HepG2 (cell line): Measurements from ENCODE around the gene PTMA. TPM values are rescaled to one million over a fixed set of nuclear protein-coding genes. Genes with fewer than 3 reads are reported as not detected.

Experiments used
- BCL6 ChIP-seq: IDR thresholded peaks from 2 replicates; pipeline ENCODE4 v1.6.1; 2016; ENCODE audit warnings: missing genetic modification reagents, missing compliant biosample characterization
- BRCA1 ChIP-seq: sonication (generic); formaldehyde crosslinking; IDR thresholded peaks from 2 replicates; pipeline ENCODE4 v1.4.0; 2020; ENCODE audit warnings: missing genetic modification reagents
- CBX1 ChIP-seq: IDR thresholded peaks from one replicate; pipeline ENCODE4 v1.6.1; 2016; ENCODE audit warnings: antibody characterized with exemption, low read depth
- DR1 ChIP-seq: sonication (generic); formaldehyde crosslinking; IDR thresholded peaks from 2 replicates; pipeline ENCODE4 v1.8.0; 2021; ENCODE audit warnings: mild to moderate bottlenecking, missing genetic modification reagents, inconsistent platforms
- HHEX ChIP-seq: IDR thresholded peaks from 2 replicates; pipeline ENCODE4 v1.6.1; 2016; ENCODE audit warnings: control low read depth
- HOXD1 ChIP-seq: sonication (generic); formaldehyde crosslinking; IDR thresholded peaks from 2 replicates; pipeline ENCODE4 v1.5.0; 2020; ENCODE audit warnings: missing genetic modification reagents
- NFRKB ChIP-seq: fragments of 450-650 bp; IDR thresholded peaks from 2 replicates; pipeline ENCODE4 v1.6.1; 2017
- SMC3 ChIP-seq: IDR thresholded peaks from 2 replicates; pipeline ENCODE4 v1.6.1; 2011; ENCODE audit warnings: low read length, improper control_type of control experiment
- ZNF101 ChIP-seq: sonication (generic); formaldehyde crosslinking; IDR thresholded peaks from 2 replicates; pipeline ENCODE4 v1.4.0; 2020; ENCODE audit warnings: mild to moderate bottlenecking, low read depth, missing genetic modification reagents, borderline replicate concordance
- ZNF225 ChIP-seq: sonication (generic); formaldehyde crosslinking; IDR thresholded peaks from 2 replicates; pipeline ENCODE4 v1.4.0; 2020; ENCODE audit warnings: mild to moderate bottlenecking, missing genetic modification reagents
- ZNF333 ChIP-seq: sonication (generic); formaldehyde crosslinking; IDR thresholded peaks from 2 replicates; pipeline ENCODE4 v1.4.0; 2020; ENCODE audit warnings: mild to moderate bottlenecking, missing genetic modification reagents, borderline replicate concordance
- ZNF335 ChIP-seq: sonication (generic); formaldehyde crosslinking; IDR thresholded peaks from 2 replicates; pipeline ENCODE4 v1.4.0; 2020; ENCODE audit warnings: missing genetic modification reagents
- ZNF432 ChIP-seq: sonication (generic); formaldehyde crosslinking; IDR thresholded peaks from 2 replicates; pipeline ENCODE4 v1.5.0; 2020; ENCODE audit warnings: missing genetic modification reagents, mild to moderate bottlenecking, borderline replicate concordance
- ZNF674 ChIP-seq: sonication (generic); formaldehyde crosslinking; IDR thresholded peaks from 2 replicates; pipeline ENCODE4 v1.5.0; 2020; ENCODE audit warnings: low read depth, mild to moderate bottlenecking, missing genetic modification reagents
- ZNF724P ChIP-seq: sonication (generic); formaldehyde crosslinking; IDR thresholded peaks from 2 replicates; pipeline ENCODE4 v1.8.0; 2022; ENCODE audit warnings: missing genetic modification reagents, borderline replicate concordance
- ZNF749 ChIP-seq: sonication (generic); formaldehyde crosslinking; IDR thresholded peaks from 2 replicates; pipeline ENCODE4 v1.8.0; 2022; ENCODE audit warnings: mild to moderate bottlenecking, missing genetic modification reagents, moderate library complexity, borderline replicate concordance
- ZZZ3 ChIP-seq: sonication (generic); formaldehyde crosslinking; IDR thresholded peaks from 2 replicates; pipeline ENCODE4 v1.4.0; 2020; ENCODE audit warnings: missing genetic modification reagents, mild to moderate bottlenecking, borderline replicate concordance
- polyA plus RNA-seq, 8 experiments: library from polyadenylated mRNA; depleted of rRNA in 3 of 8; stranded (reverse) in 7 of 8; unstranded in 1 of 8; fragments of >200 nt; fragmentation: Illumina TruSeq in 4 of 8; extraction: Trizol in 4 of 8; gene quantifications; 2 replicates each; pipeline versions ENCODE4 v1.2.1 to v1.2.3, GENCODE V29; 2011 to 2016; ENCODE audit warnings: low read depth in 4 of 8, missing spikeins in 1 of 8, mixed read lengths in 1 of 8; ENCODE audit not compliant: insufficient read depth in 1 of 8
- total RNA-seq, 5 experiments: library from RNA; depleted of rRNA; stranded (reverse); fragments of >200 nt; fragmentation: Illumina TruSeq; extraction: Trizol; gene quantifications; 2 replicates each; pipeline ENCODE4 v1.2.3, GENCODE V29; 2016; ENCODE audit warnings: low read depth in 1 of 5
- TF ChIP-seq, protein P1 (sequence below): IDR thresholded peaks from 2 replicates; pipeline ENCODE4 v1.4.0; 2020; ENCODE audit warnings: mild to moderate bottlenecking, missing genetic modification reagents
- TF ChIP-seq, protein P2 (sequence below): sonication (generic); formaldehyde crosslinking; IDR thresholded peaks from 2 replicates; pipeline ENCODE4 v1.5.0; 2020; ENCODE audit warnings: mild to moderate bottlenecking, missing genetic modification reagents, borderline replicate concordance
- TF ChIP-seq, protein P3 (sequence below): sonication (generic); formaldehyde crosslinking; IDR thresholded peaks from 2 replicates; pipeline ENCODE4 v1.5.0; 2020; ENCODE audit warnings: mild to moderate bottlenecking, low read depth, missing genetic modification reagents, borderline replicate concordance
- TF ChIP-seq, protein P4 (sequence below): sonication (generic); formaldehyde crosslinking; IDR thresholded peaks from 2 replicates; pipeline ENCODE4 v1.5.1; 2020; ENCODE audit warnings: missing genetic modification reagents, mild to moderate bottlenecking, borderline replicate concordance

PTMA gene
- total and polyA plus RNA-seq, 2 of the 13 experiments (the other 11 are each of a cell fraction or from before 2014, with no cell fraction given) = 190 to 1,086 TPM

DNA sequence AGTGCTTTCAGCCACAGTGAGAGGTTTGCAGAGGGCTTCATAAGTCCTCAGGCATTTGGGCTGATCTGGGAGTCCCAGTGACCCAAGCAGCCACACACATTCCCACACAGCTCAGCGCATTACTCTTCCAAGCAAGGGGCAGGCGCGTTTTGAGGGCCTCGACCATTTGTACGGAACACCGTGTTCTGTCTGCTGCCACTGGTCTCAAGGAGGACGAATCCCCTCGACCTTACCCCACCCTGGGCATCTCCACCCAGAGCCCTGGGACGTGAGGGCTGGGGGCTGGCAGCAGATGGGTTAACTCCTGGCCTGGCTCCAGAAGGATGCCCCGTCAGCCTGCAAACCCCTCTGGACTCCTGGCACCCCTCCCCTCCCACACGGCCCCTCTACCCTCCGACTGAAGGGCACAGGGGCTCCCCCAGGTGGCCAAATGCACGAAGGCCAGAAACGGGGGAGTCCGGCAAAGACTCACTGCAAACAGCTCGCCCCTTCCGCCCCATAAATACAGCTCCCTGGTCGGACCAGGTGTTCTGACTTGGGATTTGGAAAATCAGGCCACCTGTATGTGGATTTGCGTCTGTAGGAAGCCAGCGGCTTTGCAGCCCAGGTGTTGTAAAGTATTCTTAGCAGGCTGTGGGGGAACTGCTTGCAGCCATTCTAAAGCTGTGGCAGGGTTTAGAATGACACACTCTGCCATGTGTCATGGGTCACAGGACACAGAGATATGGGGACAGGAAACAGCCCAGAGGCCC is 33.6 kb upstream of the PTMA start (continued):
- TF ChIP-seq, protein P1, sequence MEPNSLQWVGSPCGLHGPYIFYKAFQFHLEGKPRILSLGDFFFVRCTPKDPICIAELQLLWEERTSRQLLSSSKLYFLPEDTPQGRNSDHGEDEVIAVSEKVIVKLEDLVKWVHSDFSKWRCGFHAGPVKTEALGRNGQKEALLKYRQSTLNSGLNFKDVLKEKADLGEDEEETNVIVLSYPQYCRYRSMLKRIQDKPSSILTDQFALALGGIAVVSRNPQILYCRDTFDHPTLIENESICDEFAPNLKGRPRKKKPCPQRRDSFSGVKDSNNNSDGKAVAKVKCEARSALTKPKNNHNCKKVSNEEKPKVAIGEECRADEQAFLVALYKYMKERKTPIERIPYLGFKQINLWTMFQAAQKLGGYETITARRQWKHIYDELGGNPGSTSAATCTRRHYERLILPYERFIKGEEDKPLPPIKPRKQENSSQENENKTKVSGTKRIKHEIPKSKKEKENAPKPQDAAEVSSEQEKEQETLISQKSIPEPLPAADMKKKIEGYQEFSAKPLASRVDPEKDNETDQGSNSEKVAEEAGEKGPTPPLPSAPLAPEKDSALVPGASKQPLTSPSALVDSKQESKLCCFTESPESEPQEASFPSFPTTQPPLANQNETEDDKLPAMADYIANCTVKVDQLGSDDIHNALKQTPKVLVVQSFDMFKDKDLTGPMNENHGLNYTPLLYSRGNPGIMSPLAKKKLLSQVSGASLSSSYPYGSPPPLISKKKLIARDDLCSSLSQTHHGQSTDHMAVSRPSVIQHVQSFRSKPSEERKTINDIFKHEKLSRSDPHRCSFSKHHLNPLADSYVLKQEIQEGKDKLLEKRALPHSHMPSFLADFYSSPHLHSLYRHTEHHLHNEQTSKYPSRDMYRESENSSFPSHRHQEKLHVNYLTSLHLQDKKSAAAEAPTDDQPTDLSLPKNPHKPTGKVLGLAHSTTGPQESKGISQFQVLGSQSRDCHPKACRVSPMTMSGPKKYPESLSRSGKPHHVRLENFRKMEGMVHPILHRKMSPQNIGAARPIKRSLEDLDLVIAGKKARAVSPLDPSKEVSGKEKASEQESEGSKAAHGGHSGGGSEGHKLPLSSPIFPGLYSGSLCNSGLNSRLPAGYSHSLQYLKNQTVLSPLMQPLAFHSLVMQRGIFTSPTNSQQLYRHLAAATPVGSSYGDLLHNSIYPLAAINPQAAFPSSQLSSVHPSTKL = no peak
- no peak for TF ChIP-seq ZNF749 (CRISPR knock-in tag)
- TF ChIP-seq ZNF101 = no peak
- no peak for TF ChIP-seq ZNF674
- no peak for TF ChIP-seq ZNF225
- TF ChIP-seq, protein P2, sequence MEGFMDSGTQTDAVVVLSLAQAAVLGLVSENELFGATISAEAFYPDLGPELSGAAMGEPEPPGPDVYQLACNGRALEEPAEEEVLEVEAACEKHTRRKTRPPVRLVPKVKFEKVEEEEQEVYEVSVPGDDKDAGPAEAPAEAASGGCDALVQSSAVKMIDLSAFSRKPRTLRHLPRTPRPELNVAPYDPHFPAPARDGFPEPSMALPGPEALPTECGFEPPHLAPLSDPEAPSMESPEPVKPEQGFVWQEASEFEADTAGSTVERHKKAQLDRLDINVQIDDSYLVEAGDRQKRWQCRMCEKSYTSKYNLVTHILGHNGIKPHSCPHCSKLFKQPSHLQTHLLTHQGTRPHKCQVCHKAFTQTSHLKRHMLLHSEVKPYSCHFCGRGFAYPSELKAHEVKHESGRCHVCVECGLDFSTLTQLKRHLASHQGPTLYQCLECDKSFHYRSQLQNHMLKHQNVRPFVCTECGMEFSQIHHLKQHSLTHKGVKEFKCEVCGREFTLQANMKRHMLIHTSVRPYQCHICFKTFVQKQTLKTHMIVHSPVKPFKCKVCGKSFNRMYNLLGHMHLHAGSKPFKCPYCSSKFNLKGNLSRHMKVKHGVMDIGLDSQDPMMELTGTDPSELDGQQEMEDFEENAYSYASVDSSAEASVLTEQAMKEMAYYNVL = no peak
- TF ChIP-seq ZNF335 (CRISPR knock-in tag) = no peak
- TF ChIP-seq HHEX (CRISPR knock-in tag) = no peak
- TF ChIP-seq CBX1 = no peak
- TF ChIP-seq, protein P3, sequence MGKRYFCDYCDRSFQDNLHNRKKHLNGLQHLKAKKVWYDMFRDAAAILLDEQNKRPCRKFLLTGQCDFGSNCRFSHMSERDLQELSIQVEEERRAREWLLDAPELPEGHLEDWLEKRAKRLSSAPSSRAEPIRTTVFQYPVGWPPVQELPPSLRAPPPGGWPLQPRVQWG (CRISPR knock-in tag) = no peak
- TF ChIP-seq SMC3 = peak; percentile 53
- TF ChIP-seq, protein P4, sequence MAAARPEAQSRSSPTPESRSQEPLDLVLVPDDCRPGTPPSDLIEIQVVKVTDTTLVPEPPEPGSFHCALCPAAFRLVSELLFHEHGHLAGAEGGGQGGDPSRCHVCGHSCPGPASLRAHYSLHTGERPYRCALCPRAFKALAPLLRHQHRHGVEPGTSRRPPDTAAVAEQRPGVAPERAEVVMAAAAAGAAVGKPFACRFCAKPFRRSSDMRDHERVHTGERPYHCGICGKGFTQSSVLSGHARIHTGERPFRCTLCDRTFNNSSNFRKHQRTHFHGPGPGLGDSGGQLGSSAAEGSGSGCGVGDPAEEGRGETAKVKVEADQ (CRISPR knock-in tag) = no peak
- no peak for TF ChIP-seq NFRKB
- no peak for TF ChIP-seq ZNF333 (CRISPR knock-in tag)
- TF ChIP-seq BRCA1 (CRISPR knock-in tag) = no peak
- no peak for TF ChIP-seq DR1 (CRISPR knock-in tag)
- no peak for TF ChIP-seq ZZZ3 (CRISPR knock-in tag)
- no peak for TF ChIP-seq BCL6
- no peak for TF ChIP-seq ZNF724P
- TF ChIP-seq HOXD1 (CRISPR knock-in tag) = no peak
- no peak for TF ChIP-seq ZNF432 (CRISPR knock-in tag)
